CD4-positive, CD25-positive, alpha-beta regulatory T cell (primary cell): ENCODE results near the gene TM4SF5. TPM values are rescaled to one million over a fixed set of nuclear protein-coding genes. Genes with fewer than 3 reads are reported as not detected.
A peak's percentile ranks its signal among the peaks of the same experiment; 100 is the strongest.

ENCODE experiments used
- ATAC-seq, 2 donors: fragments of 150-1000 bp; cut with Tn5 transposase; one replicate each; pipeline ENCODE4 v1.10.0; 2021; ENCODE audit warnings: low read depth in 2 of 2, moderate number of reproducible peaks in 2 of 2, moderate library complexity in 1 of 2
- DNase-seq, 3 donors: peaks; one replicate each; pipeline versions ENCODE4 v3.0.0 to v3.0.0-alpha.2; 2012 to 2022; ENCODE audit warnings: mixed read lengths in 1 of 3
- H3K27ac ChIP-seq: one replicate; pipeline ENCODE4 v1.7.0; 2013; ENCODE audit warnings: mild to moderate bottlenecking, low read length; ENCODE audit not compliant: insufficient read depth, poor library complexity, severe bottlenecking
- H3K27me3 ChIP-seq: one replicate; pipeline ENCODE4 v1.7.0; 2013; ENCODE audit warnings: low read length; ENCODE audit not compliant: control insufficient read depth, insufficient read depth
- H3K36me3 ChIP-seq: one replicate; pipeline ENCODE4 v1.7.0; 2013; ENCODE audit warnings: mild to moderate bottlenecking, low read length, moderate library complexity; ENCODE audit not compliant: control insufficient read depth, insufficient read depth
- H3K4me1 ChIP-seq: 2 replicates; pipeline ENCODE4 v1.7.0; 2013; ENCODE audit warnings: mild to moderate bottlenecking, low read length; ENCODE audit not compliant: insufficient read depth, control insufficient read depth, poor library complexity, severe bottlenecking
- H3K4me3 ChIP-seq: one replicate; pipeline ENCODE4 v1.7.0; 2013; ENCODE audit warnings: low read depth, mild to moderate bottlenecking, low read length, moderate library complexity
- H3K9me3 ChIP-seq, 2 experiments: 1 replicate in 1 of 2; 2 replicates in 1 of 2; pipeline ENCODE4 v1.7.0; 2013; ENCODE audit warnings: low read length in 2 of 2, mild to moderate bottlenecking in 1 of 2, moderate library complexity in 1 of 2; ENCODE audit not compliant: control insufficient read depth in 2 of 2
- H3K27ac Mint-ChIP-seq, 3 donors: one replicate each; pipeline ENCODE4 v1.8.0; 2020 to 2022; ENCODE audit warnings: mild to moderate bottlenecking in 3 of 3, mixed read lengths in 3 of 3, moderate library complexity in 2 of 3
- H3K27me3 Mint-ChIP-seq: one replicate; pipeline ENCODE4 v1.8.0; 2022; ENCODE audit warnings: mild to moderate bottlenecking, mixed read lengths
- H3K36me3 Mint-ChIP-seq: one replicate; pipeline ENCODE4 v1.8.0; 2020; ENCODE audit warnings: mixed read lengths
- H3K4me1 Mint-ChIP-seq, 4 donors: one replicate each; pipeline ENCODE4 v1.8.0; 2020 to 2022; ENCODE audit warnings: mixed read lengths in 4 of 4, mild to moderate bottlenecking in 1 of 4
- H3K4me3 Mint-ChIP-seq, 4 donors: one replicate each; pipeline ENCODE4 v1.8.0; 2020 to 2022; ENCODE audit warnings: mild to moderate bottlenecking in 4 of 4, mixed read lengths in 4 of 4, moderate library complexity in 3 of 4
- H3K9me3 Mint-ChIP-seq, 7 donors: one replicate each; pipeline ENCODE4 v1.8.0; 2020 to 2022; ENCODE audit warnings: mixed read lengths in 7 of 7, mild to moderate bottlenecking in 3 of 7, moderate library complexity in 2 of 7
- polyA plus RNA-seq, 4 donors: library from polyadenylated mRNA; unstranded; fragments of 300-500 nt; fragmentation: Illumina TruSeq; gene quantifications; one replicate each; pipeline ENCODE4 v1.2.3, GENCODE V29; 2021
- total RNA-seq: library from RNA; stranded (reverse); gene quantifications from one replicate; pipeline ENCODE4 v1.2.3, GENCODE V29; 2022

The TM4SF5 gene, protein sequence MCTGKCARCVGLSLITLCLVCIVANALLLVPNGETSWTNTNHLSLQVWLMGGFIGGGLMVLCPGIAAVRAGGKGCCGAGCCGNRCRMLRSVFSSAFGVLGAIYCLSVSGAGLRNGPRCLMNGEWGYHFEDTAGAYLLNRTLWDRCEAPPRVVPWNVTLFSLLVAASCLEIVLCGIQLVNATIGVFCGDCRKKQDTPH
- total RNA-seq (not detected), polyA plus RNA-seq (not detected)

DNA sequence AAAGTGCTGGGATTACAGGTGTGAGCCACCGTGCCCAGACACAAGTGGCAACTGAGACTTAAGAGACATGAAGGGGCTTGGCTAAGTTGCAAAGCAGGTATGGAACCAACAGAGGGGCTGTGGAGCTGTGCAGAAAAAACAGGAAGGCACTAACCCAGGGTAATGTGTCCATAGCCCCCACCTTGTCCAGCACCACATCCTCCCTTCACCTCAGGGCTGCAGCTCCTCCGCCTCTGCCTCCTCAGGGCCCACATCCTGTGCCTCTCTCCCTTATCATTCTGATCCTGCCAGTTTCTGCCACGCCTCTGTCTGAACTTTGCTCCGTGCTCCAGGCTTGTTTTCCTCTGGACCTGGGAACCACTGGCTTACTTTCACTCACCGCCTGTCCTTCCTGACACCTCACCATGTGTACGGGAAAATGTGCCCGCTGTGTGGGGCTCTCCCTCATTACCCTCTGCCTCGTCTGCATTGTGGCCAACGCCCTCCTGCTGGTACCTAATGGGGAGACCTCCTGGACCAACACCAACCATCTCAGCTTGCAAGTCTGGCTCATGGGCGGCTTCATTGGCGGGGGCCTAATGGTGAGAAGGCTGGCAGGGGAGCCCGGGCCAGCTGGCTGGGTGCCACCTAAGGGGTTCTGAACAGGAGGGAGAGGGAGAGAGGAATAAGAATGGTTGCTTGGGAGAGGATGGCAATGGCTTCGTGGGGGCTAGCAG lies at the start of gene TM4SF5:
Gene TM4SF5 (plus strand): TSS at position 368 of the 716 bp plus-strand sequence. CDS start 37 bp downstream, at position 405.
- H3K9me3 Mint-ChIP-seq: peaks cover 0 to 1% (median 0%) of the 10 kb centered on the region in 7 donors
- H3K27ac Mint-ChIP-seq: peak within 1 kb of the TSS in 2 of 3 donors; percentile 17 to 75
- no peaks in the 10 kb centered on the region for H3K36me3 ChIP-seq
- peaks cover 5% of the 10 kb centered on the region for H3K4me1 ChIP-seq
- H3K9me3 ChIP-seq: no peaks in the 10 kb centered on the region
- no peak within 1 kb of the TSS for H3K4me3 Mint-ChIP-seq
- no peaks in the 10 kb centered on the region for H3K36me3 Mint-ChIP-seq
- H3K27me3 Mint-ChIP-seq: peaks cover 12% of the 10 kb centered on the region
- H3K27ac ChIP-seq: no peak within 1 kb of the TSS
- ATAC-seq (peak; percentile 45 to 87), DNase-seq (peak in 1 of 3 donors; percentile 76)
- no peaks in the 10 kb centered on the region for H3K27me3 ChIP-seq
- peaks cover 0 to 14% (median 6%) of the 10 kb centered on the region in 4 donors for H3K4me1 Mint-ChIP-seq
- no peak within 1 kb of the TSS for H3K4me3 ChIP-seq

DNA sequence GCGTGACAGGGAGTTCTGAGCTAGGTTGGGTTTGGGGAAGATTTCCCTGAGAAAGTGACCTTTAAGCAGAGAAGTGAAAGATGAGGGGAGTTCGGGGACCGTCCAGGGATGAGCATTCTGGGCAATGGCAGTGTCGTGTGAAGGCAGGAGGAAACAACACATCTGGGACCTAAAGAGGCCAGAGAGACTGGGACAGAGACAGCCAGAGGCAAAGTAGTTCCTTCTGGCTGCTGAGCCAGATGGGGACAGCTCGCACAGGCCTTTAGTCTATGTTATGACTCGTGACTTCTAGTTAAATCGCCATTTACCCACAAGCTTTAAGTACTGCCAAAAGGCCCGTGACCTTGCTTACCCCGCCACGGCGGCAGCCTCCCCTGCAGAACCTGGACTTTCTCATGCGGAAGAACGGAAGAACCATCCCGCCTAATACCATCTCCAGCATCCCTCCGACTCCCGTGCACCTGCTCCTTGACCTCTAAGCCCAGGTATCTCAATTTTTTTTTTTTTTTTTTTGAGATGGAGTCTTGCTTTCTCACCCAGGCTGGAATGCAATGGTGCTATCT lies 48.9 kb upstream of the TM4SF5 start:
- DNase-seq: no peak
- H3K27ac Mint-ChIP-seq: no peak overlapping the region

DNA sequence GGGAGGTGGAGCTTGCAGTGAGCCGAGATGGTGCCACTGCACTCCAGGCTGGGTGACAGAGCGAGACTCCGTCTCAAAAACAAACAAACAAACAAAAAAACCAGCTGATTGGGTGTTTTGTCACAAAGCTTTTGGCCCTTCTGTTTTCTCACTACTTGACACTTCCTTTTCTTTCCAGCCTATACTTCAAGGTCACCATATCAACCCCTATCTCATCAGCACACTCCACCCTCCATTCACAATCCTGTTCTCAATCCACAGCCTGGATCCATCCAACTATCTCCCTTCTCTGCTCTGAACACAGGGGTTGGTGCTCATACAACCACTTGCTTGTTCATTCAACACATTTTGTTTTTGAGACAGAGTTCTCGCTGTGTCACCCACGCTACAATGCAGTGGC lies 47.0 kb upstream of the TM4SF5 start:
- Histone ChIP-seq H3K4me3 (no peak overlapping the region), H3K4me1 (no peaks in the 10 kb centered on the region), H3K27ac (no peak overlapping the region), H3K36me3 (peaks cover 4% of the 10 kb centered on the region), H3K27me3 (no peaks in the 10 kb centered on the region), H3K9me3 (no peaks in the 10 kb centered on the region)
- H3K4me1 Mint-ChIP-seq: peaks cover 0 to 2% (median 0%) of the 10 kb centered on the region in 4 donors
- no peaks in the 10 kb centered on the region for H3K27me3 Mint-ChIP-seq
- ATAC-seq: no peak
- no peak overlapping the region for H3K27ac Mint-ChIP-seq
- H3K36me3 Mint-ChIP-seq: peaks cover 9% of the 10 kb centered on the region
- no peak overlapping the region for H3K4me3 Mint-ChIP-seq
- H3K9me3 Mint-ChIP-seq: no peaks in the 10 kb centered on the region
- no peak for DNase-seq

More for the DNA sequence above, 48.9 kb upstream of the TM4SF5 start:
- no peaks in the 10 kb centered on the region for H3K27me3 Mint-ChIP-seq
- Histone ChIP-seq H3K27me3 (no peaks in the 10 kb centered on the region), H3K36me3 (peaks cover 22% of the 10 kb centered on the region), H3K4me3 (no peak overlapping the region), H3K9me3 (no peaks in the 10 kb centered on the region), H3K27ac (no peak overlapping the region), H3K4me1 (no peaks in the 10 kb centered on the region)
- H3K4me1 Mint-ChIP-seq: peaks cover 0 to 2% (median 0%) of the 10 kb centered on the region in 4 donors
- H3K36me3 Mint-ChIP-seq: peaks cover 13% of the 10 kb centered on the region
- ATAC-seq: no peak
- peak overlapping the region in 1 of 4 donors; percentile 72 for H3K4me3 Mint-ChIP-seq
- H3K9me3 Mint-ChIP-seq: no peaks in the 10 kb centered on the region

DNA sequence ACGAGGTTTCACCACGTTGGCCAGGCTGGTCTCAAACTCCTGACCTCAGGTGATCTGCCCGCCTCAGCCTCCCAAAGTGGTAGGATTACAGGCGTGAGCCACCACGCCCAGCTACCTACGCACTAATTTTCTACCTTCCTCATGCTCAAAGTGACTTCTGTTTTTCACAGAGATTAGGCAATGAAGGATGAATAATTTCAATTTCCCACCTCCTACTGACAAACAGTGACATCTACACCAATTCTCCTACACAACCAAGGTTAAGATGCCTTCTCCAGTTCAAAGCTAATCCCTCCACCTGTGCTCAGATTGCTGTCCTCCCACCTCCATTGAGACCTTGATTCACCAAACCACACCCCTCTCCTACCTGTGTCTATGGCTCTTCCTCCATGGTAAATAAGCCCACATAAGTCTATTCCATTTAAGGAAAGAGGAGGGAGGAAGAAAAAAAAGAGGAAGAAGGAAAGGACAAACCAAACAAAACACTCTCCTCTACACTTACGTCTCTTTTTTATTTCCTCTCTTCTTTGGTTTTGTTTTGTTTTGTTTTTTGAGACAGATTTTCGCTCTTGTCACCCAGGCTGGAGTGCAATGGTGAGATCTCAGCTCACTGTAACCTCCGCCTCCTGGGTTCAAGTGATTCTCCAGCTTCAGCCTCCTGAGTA lies 45.9 kb upstream of the TM4SF5 start:
- no peaks in the 10 kb centered on the region for H3K27me3 ChIP-seq
- H3K36me3 Mint-ChIP-seq: peaks cover 5% of the 10 kb centered on the region
- no peaks in the 10 kb centered on the region for H3K27me3 Mint-ChIP-seq
- H3K27ac Mint-ChIP-seq: no peak overlapping the region
- H3K4me1 Mint-ChIP-seq: peaks cover 0 to 7% (median 2%) of the 10 kb centered on the region in 4 donors
- no peak overlapping the region for H3K27ac ChIP-seq
- no peaks in the 10 kb centered on the region for H3K36me3 ChIP-seq
- H3K4me1 ChIP-seq: no peaks in the 10 kb centered on the region
- H3K4me3 Mint-ChIP-seq: no peak overlapping the region
- no peak overlapping the region for H3K4me3 ChIP-seq
- no peaks in the 10 kb centered on the region for H3K9me3 ChIP-seq
- no peaks in the 10 kb centered on the region for H3K9me3 Mint-ChIP-seq
- DNase-seq (no peak), ATAC-seq (no peak)

DNA sequence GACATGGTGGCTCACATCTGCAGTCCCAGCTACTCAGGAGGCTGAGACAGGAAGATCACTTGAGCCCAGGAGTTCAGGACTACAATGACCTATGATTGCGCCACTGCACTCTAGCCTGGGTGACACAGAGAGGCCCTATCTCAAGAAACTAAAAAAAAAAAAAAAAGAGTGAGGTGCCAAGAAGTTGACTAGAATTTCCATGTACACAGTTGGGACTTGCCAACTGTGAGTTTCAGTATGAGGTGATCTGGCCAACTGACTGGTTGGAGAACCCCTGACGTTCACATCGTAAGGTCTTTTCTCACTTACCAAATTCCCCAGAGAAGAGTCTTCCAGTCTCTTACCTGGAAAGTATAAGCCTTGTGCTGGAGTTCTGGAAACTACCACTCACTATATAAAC lies 43.6 kb upstream of the TM4SF5 start:
- ATAC-seq: no peak

DNA sequence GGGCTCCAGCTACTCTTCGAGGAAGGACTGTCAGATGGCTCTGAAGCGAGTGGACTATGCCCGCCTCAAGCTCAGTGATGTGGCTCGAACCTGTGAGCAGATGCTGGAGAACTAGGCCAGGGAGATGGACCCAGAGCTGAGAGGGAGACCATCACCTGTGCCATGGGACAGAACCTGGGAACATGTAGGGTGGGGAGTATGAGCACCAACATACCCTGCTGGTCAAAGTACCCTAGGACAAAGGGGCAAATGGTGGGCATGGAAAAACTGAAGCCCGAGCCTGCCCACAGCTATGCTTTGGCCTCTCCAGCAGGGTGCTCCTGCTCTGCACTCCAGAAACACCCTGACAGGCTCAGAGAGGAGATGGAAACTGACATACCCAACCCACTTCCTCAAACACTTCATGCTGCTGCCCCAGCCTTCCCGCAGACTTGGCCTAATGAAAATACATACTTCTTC lies 38.6 kb upstream of the TM4SF5 start:
- Mint-ChIP-seq H3K36me3 (peaks cover 3% of the 10 kb centered on the region), H3K27ac (no peak overlapping the region), H3K9me3 (no peaks in the 10 kb centered on the region), H3K27me3 (peaks cover 10% of the 10 kb centered on the region), H3K4me3 (peak overlapping the region; percentile 54 to 97 (median 74)), H3K4me1 (peaks cover 5 to 24% (median 11%) of the 10 kb centered on the region in 4 donors)
- ATAC-seq (no peak), DNase-seq (peak in 1 of 3 donors; percentile 34)
- peak overlapping the region; percentile 5 for H3K27ac ChIP-seq
- H3K9me3 ChIP-seq: no peaks in the 10 kb centered on the region
- H3K4me1 ChIP-seq: peaks cover 6% of the 10 kb centered on the region
- H3K4me3 ChIP-seq: no peak overlapping the region
- no peaks in the 10 kb centered on the region for H3K36me3 ChIP-seq
- no peaks in the 10 kb centered on the region for H3K27me3 ChIP-seq

More for the DNA sequence above, 43.6 kb upstream of the TM4SF5 start:
- H3K36me3 Mint-ChIP-seq: peaks cover 3% of the 10 kb centered on the region
- no peaks in the 10 kb centered on the region for H3K36me3 ChIP-seq
- no peaks in the 10 kb centered on the region for H3K9me3 Mint-ChIP-seq
- peak overlapping the region in 1 of 4 donors; percentile 73 for H3K4me3 Mint-ChIP-seq
- no peaks in the 10 kb centered on the region for H3K9me3 ChIP-seq
- H3K4me1 Mint-ChIP-seq: peaks cover 2 to 23% (median 11%) of the 10 kb centered on the region in 4 donors
- H3K27ac ChIP-seq: no peak overlapping the region
- H3K4me1 ChIP-seq: peaks cover 6% of the 10 kb centered on the region
- peak overlapping the region in 1 of 3 donors; percentile 7 for H3K27ac Mint-ChIP-seq
- no peak overlapping the region for H3K4me3 ChIP-seq
- peak in 1 of 3 donors; percentile 24 for DNase-seq
- H3K27me3 ChIP-seq: no peaks in the 10 kb centered on the region
- H3K27me3 Mint-ChIP-seq: no peaks in the 10 kb centered on the region

DNA sequence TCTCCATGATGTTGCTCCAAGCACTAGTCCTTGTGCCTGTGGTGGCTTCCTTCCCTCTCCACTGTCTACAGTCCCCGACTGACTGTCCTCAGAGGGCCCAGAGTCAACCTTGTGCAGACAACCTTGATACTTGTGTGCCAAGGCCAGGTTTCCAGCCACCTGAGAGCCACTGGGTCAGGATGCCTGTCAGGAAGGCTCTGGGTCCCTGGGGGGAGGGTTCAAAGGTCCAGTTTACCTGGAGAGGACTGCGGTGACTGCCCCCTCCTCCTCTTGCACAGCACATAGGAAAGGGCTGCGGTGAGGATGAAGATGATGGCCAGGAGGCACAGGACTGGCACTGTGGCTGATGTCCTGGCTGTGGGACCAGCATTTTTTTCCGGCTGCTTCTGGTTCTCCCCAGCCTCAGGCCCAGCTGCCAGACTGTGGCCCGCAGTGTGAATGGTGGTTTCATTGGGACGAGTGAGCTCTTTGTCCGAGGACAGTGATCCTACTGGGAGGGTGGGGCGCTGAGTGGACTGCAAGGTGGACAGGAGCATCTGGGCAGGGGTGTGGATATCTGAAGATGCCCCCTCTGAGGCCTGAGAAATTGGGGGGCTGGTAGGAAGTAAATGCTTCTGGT lies 36.7 kb upstream of the TM4SF5 start:
- Mint-ChIP-seq H3K4me3 (peak overlapping the region in 1 of 4 donors; percentile 83), H3K4me1 (peaks cover 5 to 34% (median 11%) of the 10 kb centered on the region in 4 donors), H3K36me3 (peaks cover 3% of the 10 kb centered on the region), H3K27ac (peak overlapping the region in 2 of 3 donors; percentile 51 to 89), H3K9me3 (no peaks in the 10 kb centered on the region), H3K27me3 (peaks cover 20% of the 10 kb centered on the region)
- ATAC-seq (no peak), DNase-seq (no peak)
- H3K27ac ChIP-seq: no peak overlapping the region
- no peak overlapping the region for H3K4me3 ChIP-seq
- H3K9me3 ChIP-seq: no peaks in the 10 kb centered on the region
- no peaks in the 10 kb centered on the region for H3K36me3 ChIP-seq
- H3K27me3 ChIP-seq: peaks cover under 1% of the 10 kb centered on the region
- H3K4me1 ChIP-seq: peaks cover 24% of the 10 kb centered on the region
